ENCODE measurements around the gene OVOL1. TPM values are rescaled to one million over a fixed set of nuclear protein-coding genes. Genes with fewer than 3 reads are reported as not detected.

OVOL1 gene
- total RNA-seq, result 3.9 to 4.7 TPM (median 4.3 TPM) in 3 replicates

- Mint-ChIP-seq H3K9me3 (no peaks in the 10 kb centered on the region), H3K4me3 (peak within 1 kb of the TSS; percentile 76), H3K36me3 (no peaks in the 10 kb centered on the region), H3K4me1 (peaks cover 27% of the 10 kb centered on the region), H3K27me3 (ENCODE audit: low read depth) (peaks cover 60% of the 10 kb centered on the region), H3K27ac (no peak within 1 kb of the TSS)
- peak in 1 of 2 experiments; percentile 59 for DNase-seq (ENCODE audit: low spot score in 2 of 2, unreplicated experiment in 2 of 2)
- no peak for TF ChIP-seq CTCF (IDR thresholded peaks at IDR 0.05; ENCODE audit: unreplicated experiment)
Observed at GRCh38 chr11:65786786-65787636, at the start of gene OVOL1. OVOL1 (plus strand) TSS chr11:65787063; CDS start chr11:65787374, 311 bp downstream.

GRCh38 chr11:65739022-65739421 is 47.8 kb upstream of the OVOL1 start:
- DNase-seq (ENCODE audit: low spot score in 2 of 2, unreplicated experiment in 2 of 2), result no peak
- peaks cover 24% of the 10 kb centered on the region for H3K27me3 Mint-ChIP-seq (ENCODE audit: low read depth)
- TF ChIP-seq CTCF (IDR thresholded peaks at IDR 0.05; ENCODE audit: unreplicated experiment), result no peak
- H3K27ac Mint-ChIP-seq, result no peak overlapping the region
- no peaks in the 10 kb centered on the region for H3K4me1 Mint-ChIP-seq
- H3K9me3 Mint-ChIP-seq, result peaks cover 18% of the 10 kb centered on the region
- H3K36me3 Mint-ChIP-seq, result no peaks in the 10 kb centered on the region
- no peak overlapping the region for H3K4me3 Mint-ChIP-seq

GRCh38 chr11:65741185-65741584 is 45.7 kb upstream of the OVOL1 start:
- no peaks in the 10 kb centered on the region for H3K36me3 Mint-ChIP-seq
- DNase-seq (ENCODE audit: low spot score in 2 of 2, unreplicated experiment in 2 of 2), result no peak
- no peak overlapping the region for H3K4me3 Mint-ChIP-seq
- H3K27me3 Mint-ChIP-seq (ENCODE audit: low read depth), result peaks cover 37% of the 10 kb centered on the region
- no peaks in the 10 kb centered on the region for H3K4me1 Mint-ChIP-seq
- H3K27ac Mint-ChIP-seq, result no peak overlapping the region
- no peak for TF ChIP-seq CTCF (IDR thresholded peaks at IDR 0.05; ENCODE audit: unreplicated experiment)
- peaks cover 13% of the 10 kb centered on the region for H3K9me3 Mint-ChIP-seq

GRCh38 chr11:65742353-65742752 is 44.5 kb upstream of the OVOL1 start:
- Mint-ChIP-seq H3K4me3 (no peak overlapping the region), H3K36me3 (no peaks in the 10 kb centered on the region), H3K27ac (no peak overlapping the region), H3K27me3 (ENCODE audit: low read depth) (peaks cover 41% of the 10 kb centered on the region), H3K9me3 (peaks cover 4% of the 10 kb centered on the region), H3K4me1 (no peaks in the 10 kb centered on the region)
- TF ChIP-seq CTCF (IDR thresholded peaks at IDR 0.05; ENCODE audit: unreplicated experiment), result no peak
- DNase-seq (ENCODE audit: low spot score in 2 of 2, unreplicated experiment in 2 of 2), result no peak

- Mint-ChIP-seq H3K4me3 (no peak overlapping the region), H3K4me1 (no peaks in the 10 kb centered on the region)
Observed at GRCh38 chr11:65743681-65744025, 43.2 kb upstream of the OVOL1 start.

More at GRCh38 chr11:65743681-65744025, 43.2 kb upstream of the OVOL1 start:
- H3K9me3 Mint-ChIP-seq, result peaks cover 9% of the 10 kb centered on the region
- H3K27me3 Mint-ChIP-seq (ENCODE audit: low read depth), result peaks cover 37% of the 10 kb centered on the region
- no peak for DNase-seq (ENCODE audit: low spot score in 2 of 2, unreplicated experiment in 2 of 2)
- no peak for TF ChIP-seq CTCF (IDR thresholded peaks at IDR 0.05; ENCODE audit: unreplicated experiment)
- no peaks in the 10 kb centered on the region for H3K36me3 Mint-ChIP-seq
- no peak overlapping the region for H3K27ac Mint-ChIP-seq

Measured in mesothelial cell of epicardium (in vitro differentiated cells).